Measurements from ENCODE around the gene PBLD. TPM values are rescaled to one million over a fixed set of nuclear protein-coding genes. Genes with fewer than 3 reads are reported as not detected.

PBLD gene
- total RNA-seq, 1 experiment from 2014 or later, result 3.5 TPM

GRCh38 chr10:68239596-68240150 lies 93.1 kb downstream of the PBLD start:
- H3K23me2 ChIP-seq (ENCODE audit: insufficient read length, low read depth, low read length, poor library complexity, severe bottlenecking), result no peaks in the 10 kb centered on the region
- H3T11ph ChIP-seq (ENCODE audit: low read length), result no peak overlapping the region
- no peak overlapping the region for H3K56ac ChIP-seq (ENCODE audit: insufficient read length, low read depth, low read length)
- no peaks in the 10 kb centered on the region for H3K4me1 Mint-ChIP-seq
- no peak overlapping the region for H3K27ac Mint-ChIP-seq
- no peaks in the 10 kb centered on the region for H3K79me2 ChIP-seq (ENCODE audit: insufficient read depth, low read length)
- no peaks in the 10 kb centered on the region for H3K9me3 ChIP-seq (ENCODE audit: control insufficient read depth, low read depth, low read length)
- no peak overlapping the region for H2BK5ac ChIP-seq (ENCODE audit: insufficient read length, low read length)
- H2AK5ac ChIP-seq (ENCODE audit: insufficient read length, low read length), result no peak overlapping the region
- no peak overlapping the region for H3K27ac ChIP-seq (ENCODE audit: insufficient read length, low read depth, low read length)
- H2BK20ac ChIP-seq (ENCODE audit: low read depth, low read length, poor library complexity, severe bottlenecking), result no peak overlapping the region
- no peak for DNase-seq
- H3K4me3 Mint-ChIP-seq, result no peak overlapping the region
- H2AFZ ChIP-seq (ENCODE audit: low read length), result no peak overlapping the region
- H4K91ac ChIP-seq (ENCODE audit: insufficient read length, low read depth, low read length), result no peak overlapping the region
- no peak for TF ChIP-seq CTCF (conservative IDR thresholded peaks at IDR 0.05)
- no peaks in the 10 kb centered on the region for H3K27me3 ChIP-seq (ENCODE audit: insufficient read depth, low read length)
- H4K8ac ChIP-seq (replicated peaks; ENCODE audit: insufficient read length, low read depth, low read length), result no peak overlapping the region
- no peaks in the 10 kb centered on the region for H3K9me3 Mint-ChIP-seq
- WGBS (ENCODE audit: extremely low coverage, insufficient read length, low lambda C conversion rate), result no CpG with 5 or more reads among the region's 5 CpGs
- no peak overlapping the region for H2BK12ac ChIP-seq (ENCODE audit: insufficient read length, low read depth, low read length)
- no peak overlapping the region for H4K5ac ChIP-seq (ENCODE audit: insufficient read length, low read depth, low read length)
- no peaks in the 10 kb centered on the region for H3K36me3 Mint-ChIP-seq (ENCODE audit: insufficient read depth in 1 of 3, low read depth in 3 of 3)
- H4K20me1 ChIP-seq (ENCODE audit: control insufficient read depth, insufficient read depth, insufficient read length), result no peaks in the 10 kb centered on the region
- H3K14ac ChIP-seq (ENCODE audit: insufficient read depth, low read length), result no peak overlapping the region
- no peak overlapping the region for H3K23ac ChIP-seq (ENCODE audit: insufficient read length, low read depth, low read length)
- no peak overlapping the region for H2BK15ac ChIP-seq (ENCODE audit: low read depth, low read length)
- no peaks in the 10 kb centered on the region for H3K79me1 ChIP-seq (ENCODE audit: insufficient read depth, low read depth, low read length, poor library complexity, severe bottlenecking)
- H3K27me3 Mint-ChIP-seq (ENCODE audit: low read depth), result no peaks in the 10 kb centered on the region; the same call in none of the 2 replicates
- H3K9ac ChIP-seq (ENCODE audit: extremely low read depth, insufficient read length, low read length), result no peak overlapping the region
- no peak overlapping the region for H2BK120ac ChIP-seq (ENCODE audit: low read depth, low read length, poor library complexity, severe bottlenecking)
- H3K4ac ChIP-seq (ENCODE audit: low read depth, low read length), result no peak overlapping the region
- H3K4me2 ChIP-seq (ENCODE audit: insufficient read depth, insufficient read length, low read length), result no peak overlapping the region
- H3K18ac ChIP-seq (ENCODE audit: insufficient read length, low read depth, low read length), result no peak overlapping the region
- no peaks in the 10 kb centered on the region for H3K4me1 ChIP-seq (ENCODE audit: insufficient read depth, low read length)
